WTC11 (cell line): ENCODE data around the gene KBTBD8. TPM values are rescaled to one million over a fixed set of nuclear protein-coding genes. Genes with fewer than 3 reads are reported as not detected.

ENCODE experiments used
- ATAC-seq: fragments of 200-7000 bp; cut with Tn5 transposase; 2 replicates; pipeline ENCODE4 v1.10.0; 2021; ENCODE audit warnings: mild to moderate bottlenecking, moderate library complexity
- CTCF ChIA-PET: fragments of 300-600 bp; sonication (Branson Sonifier 250); formaldehyde crosslinking; loops from one replicate; lab custom pipeline; 2021; ENCODE audit warnings: antibody characterized with exemption; lab: Charles Lee
- POLR2A ChIA-PET: fragments of 350-600 bp; sonication (Branson Sonifier 250); formaldehyde crosslinking; loops from one replicate; lab custom pipeline; 2021; ENCODE audit warnings: antibody characterized with exemption; lab: Charles Lee
- DNase-seq: peaks from one replicate; pipeline ENCODE4 v3.0.0; 2021; ENCODE audit warnings: low spot score
- H3K27ac Mint-ChIP-seq: 2 replicates; pipeline ENCODE4 v1.8.0; 2021; ENCODE audit warnings: mixed read lengths
- H3K27me3 Mint-ChIP-seq: 2 replicates; pipeline ENCODE4 v1.8.0; 2021; ENCODE audit warnings: low read depth, mild to moderate bottlenecking, moderate library complexity, mixed read lengths
- H3K36me3 Mint-ChIP-seq: 2 replicates; pipeline ENCODE4 v1.8.0; 2021; ENCODE audit warnings: mixed read lengths
- H3K4me1 Mint-ChIP-seq: 2 replicates; pipeline ENCODE4 v1.8.0; 2022; ENCODE audit warnings: mixed read lengths
- H3K4me3 Mint-ChIP-seq: 2 replicates; pipeline ENCODE4 v1.8.0; 2021; ENCODE audit warnings: mild to moderate bottlenecking, moderate library complexity, mixed read lengths
- H3K9me3 Mint-ChIP-seq: 2 replicates; pipeline ENCODE4 v1.8.0; 2021; ENCODE audit warnings: mixed read lengths
- E2F4 ChIP-seq: sonication (generic); formaldehyde crosslinking; IDR thresholded peaks from 2 replicates; pipeline ENCODE4 v1.8.1; 2022; ENCODE audit warnings: low read depth, mild to moderate bottlenecking, moderate library complexity, missing genetic modification reagents, borderline replicate concordance
- E2F5 ChIP-seq: sonication (generic); formaldehyde crosslinking; IDR thresholded peaks from 2 replicates; pipeline ENCODE4 v1.8.1; 2022; ENCODE audit warnings: mild to moderate bottlenecking, moderate library complexity, missing genetic modification reagents
- EMX1 ChIP-seq: fragments of 250-450 bp; sonication (Bioruptor Pico); IDR thresholded peaks from 2 replicates; pipeline ENCODE4 v1.8.0; 2021; ENCODE audit warnings: mild to moderate bottlenecking
- FOXK1 ChIP-seq: sonication (generic); formaldehyde crosslinking; IDR thresholded peaks from 2 replicates; pipeline ENCODE4 v1.8.0; 2022; ENCODE audit warnings: mild to moderate bottlenecking, moderate library complexity, missing genetic modification reagents
- HMGA2 ChIP-seq: fragments of 250-450 bp; sonication (Bioruptor Pico); IDR thresholded peaks from 2 replicates; pipeline ENCODE4 v1.4.0; 2021; ENCODE audit warnings: mild to moderate bottlenecking, moderate library complexity
- JAZF1 ChIP-seq: fragments of 250-450 bp; sonication (Bioruptor Pico); IDR thresholded peaks from 2 replicates; pipeline ENCODE4 v1.9.0; 2021; ENCODE audit warnings: moderate library complexity, mild to moderate bottlenecking, inconsistent platforms
- MAX ChIP-seq: sonication (generic); formaldehyde crosslinking; IDR thresholded peaks from 2 replicates; pipeline ENCODE4 v1.8.0; 2022; ENCODE audit warnings: mild to moderate bottlenecking, missing genetic modification reagents
- MLX ChIP-seq: sonication (generic); formaldehyde crosslinking; IDR thresholded peaks from 2 replicates; pipeline ENCODE4 v1.8.1; 2023; ENCODE audit warnings: mild to moderate bottlenecking, missing genetic modification reagents, moderate library complexity
- NFATC4 ChIP-seq: fragments of 250-450 bp; sonication (Bioruptor Pico); IDR thresholded peaks from 2 replicates; pipeline ENCODE4 v1.9.0; 2021; ENCODE audit warnings: mild to moderate bottlenecking
- PREB ChIP-seq: sonication (generic); formaldehyde crosslinking; IDR thresholded peaks from 2 replicates; pipeline ENCODE4 v1.8.1; 2022; ENCODE audit warnings: mild to moderate bottlenecking, missing genetic modification reagents, moderate library complexity, borderline replicate concordance
- RELA ChIP-seq: sonication (generic); formaldehyde crosslinking; IDR thresholded peaks from 2 replicates; pipeline ENCODE4 v1.8.1; 2022; ENCODE audit warnings: missing genetic modification reagents, mild to moderate bottlenecking, borderline replicate concordance
- SOX15 ChIP-seq: fragments of 250-450 bp; sonication (Bioruptor Pico); IDR thresholded peaks from 2 replicates; pipeline ENCODE4 v1.9.0; 2021; ENCODE audit warnings: mild to moderate bottlenecking
- TP53 ChIP-seq: sonication (generic); formaldehyde crosslinking; IDR thresholded peaks from 2 replicates; pipeline ENCODE4 v1.8.1; 2023; ENCODE audit warnings: mild to moderate bottlenecking, missing genetic modification reagents
- USF2 ChIP-seq: sonication (generic); formaldehyde crosslinking; IDR thresholded peaks from 2 replicates; pipeline ENCODE4 v1.8.1; 2023; ENCODE audit warnings: mild to moderate bottlenecking, missing genetic modification reagents, moderate library complexity
- ZNF138 ChIP-seq: sonication (generic); formaldehyde crosslinking; conservative IDR thresholded peaks from 2 replicates; pipeline ENCODE4 v1.8.1; 2022; ENCODE audit warnings: mild to moderate bottlenecking, moderate library complexity, missing genetic modification reagents
- ZNF263 ChIP-seq: sonication (generic); formaldehyde crosslinking; IDR thresholded peaks from 2 replicates; pipeline ENCODE4 v1.8.1; 2022; ENCODE audit warnings: low read depth, mild to moderate bottlenecking, moderate library complexity, missing genetic modification reagents
- ZNF416 ChIP-seq: fragments of 250-450 bp; sonication (Bioruptor Pico); IDR thresholded peaks from 2 replicates; pipeline ENCODE4 v1.9.0; 2021; ENCODE audit warnings: mild to moderate bottlenecking, inconsistent platforms
- total RNA-seq: library from RNA; stranded (reverse); gene quantifications from 3 replicates; pipeline ENCODE4 v1.2.3, GENCODE V29; 2021

KBTBD8 gene
- total RNA-seq, 1 experiment from 2014 or later, result 15.0 TPM

GRCh38 chr3:66996696-66997095, 1.4 kb upstream of the KBTBD8 start (continued):
- no peak for TF ChIP-seq PREB (CRISPR knock-in tag)

GRCh38 chr3:66997560-66998112, 471 bp upstream of the KBTBD8 start:
- ChIA-PET POLR2A (interaction anchor here (0.6 to 1.4 kb wide), 8 partner anchors 9 to 563 kb away, joined by 3 to 10 read pairs (median 4); no protein-coding TSS in a partner anchor), CTCF (interaction anchor here (0.7 to 2.0 kb wide), 8 partner anchors 9 to 198 kb away, joined by 3 to 28 read pairs (median 6); no protein-coding TSS in a partner anchor)
- peaks cover 5% of the 10 kb centered on the region for H3K9me3 Mint-ChIP-seq
- ATAC-seq (no peak), DNase-seq (no peak)
- peaks cover 18% of the 10 kb centered on the region for H3K4me1 Mint-ChIP-seq
- 0 out of 2 replicates have a peak, but pooled peaks cover 5% of the 10 kb centered on the region for H3K27me3 Mint-ChIP-seq
- TF ChIP-seq RELA (CRISPR knock-in tag), result no peak
- no peak for TF ChIP-seq JAZF1
- TF ChIP-seq E2F5 (CRISPR knock-in tag), result no peak
- no peak overlapping the region for H3K27ac Mint-ChIP-seq
- H3K4me3 Mint-ChIP-seq, result peak overlapping the region; percentile 93
- no peaks in the 10 kb centered on the region for H3K36me3 Mint-ChIP-seq

GRCh38 chr3:66998904-66999235, 763 bp downstream of the KBTBD8 start:
- ChIA-PET CTCF (interaction anchor here (1.4 to 2.0 kb wide), 2 partner anchors 10 to 27 kb away, joined by 18 to 28 read pairs; no protein-coding TSS in a partner anchor), POLR2A (interaction anchor here (1.4 kb wide), 1 partner anchor 10 kb away, joined by 10 read pairs; no protein-coding TSS in a partner anchor)
- Mint-ChIP-seq H3K36me3 (peaks cover 7% of the 10 kb centered on the region), H3K9me3 (no peaks in the 10 kb centered on the region), H3K4me1 (peaks cover 18% of the 10 kb centered on the region), H3K27me3 (0 out of 2 replicates have a peak, but pooled peaks cover 5% of the 10 kb centered on the region), H3K4me3 (peak overlapping the region; percentile 93), H3K27ac (no peak overlapping the region)
- no peak for DNase-seq
- ATAC-seq, result no peak
- no peak for TF ChIP-seq EMX1 (CRISPR knock-in tag)
- TF ChIP-seq, all 79 proteins: peak for 0

GRCh38 chr3:67000009-67000408, 1.9 kb downstream of the KBTBD8 start:
- no peak overlapping the region; the same call in 1 of the 2 replicates for H3K4me3 Mint-ChIP-seq
- ChIA-PET POLR2A (no interaction called here), CTCF (no interaction called here)
- H3K4me1 Mint-ChIP-seq, result peaks cover 21% of the 10 kb centered on the region
- H3K9me3 Mint-ChIP-seq, result no peaks in the 10 kb centered on the region
- no peak for ATAC-seq
- H3K27ac Mint-ChIP-seq, result no peak overlapping the region
- no peak for DNase-seq
- H3K27me3 Mint-ChIP-seq, result 0 out of 2 replicates have a peak, but pooled peaks cover 1% of the 10 kb centered on the region
- H3K36me3 Mint-ChIP-seq, result peaks cover 11% of the 10 kb centered on the region
- TF ChIP-seq MAX (no peak), SOX15 (no peak), ZNF138 (CRISPR knock-in tag) (no peak), FOXK1 (no peak)

- no peaks in the 10 kb centered on the region for H3K9me3 Mint-ChIP-seq
- ATAC-seq (no peak), DNase-seq (no peak)
- no peaks in the 10 kb centered on the region for H3K27me3 Mint-ChIP-seq
- H3K36me3 Mint-ChIP-seq, result peaks cover 11% of the 10 kb centered on the region
- peaks cover 30% of the 10 kb centered on the region for H3K4me1 Mint-ChIP-seq
- H3K27ac Mint-ChIP-seq, result 0 out of 2 replicates have a peak overlapping the region, but pooled peaks have one; percentile 25
- no peak overlapping the region; the same call in 1 of the 2 replicates for H3K4me3 Mint-ChIP-seq
- ChIA-PET CTCF (no interaction called here), POLR2A (no interaction called here)
- TF ChIP-seq MAX, result no peak
- TF ChIP-seq ZNF416 (CRISPR knock-in tag), result no peak
- no peak for TF ChIP-seq PREB (CRISPR knock-in tag)
- TF ChIP-seq MLX (CRISPR knock-in tag), result no peak
- TF ChIP-seq TP53 (CRISPR knock-in tag), result no peak
- no peak for TF ChIP-seq JAZF1
- no peak for TF ChIP-seq E2F4 (CRISPR knock-in tag)
- no peak for TF ChIP-seq NFATC4 (CRISPR knock-in tag)
- TF ChIP-seq USF2 (CRISPR knock-in tag), result no peak
- no peak for TF ChIP-seq HMGA2 (CRISPR knock-in tag)
- TF ChIP-seq ZNF263 (CRISPR knock-in tag), result no peak
These were observed 3.2 kb downstream of the KBTBD8 start for GRCh38 chr3:67001086-67001861.
